Measurements from ENCODE around the gene AKAP8L.
"Not testable (repeated sequence)": the region's sequence is repeated elsewhere in the genome, so short reads cannot be mapped to it uniquely, and the experiment has no call there.

- not testable (repeated sequence) for TF ChIP-seq CTCF (IDR thresholded peaks at IDR 0.05 in 8 of 11, conservative IDR thresholded peaks at IDR 0.05 in 3 of 11); POLR2AphosphoS5 (IDR thresholded peaks at IDR 0.05)
Observed at GRCh38 chr19:15352535-15352934, 66.3 kb downstream of the AKAP8L start.

Measured in spleen (tissue), 7 donors.